Stimulated activated CD8-positive, alpha-beta memory T cell treated with anti-CD3 and anti-CD28 coated beads, Interleukin-4, amount 100 ng/mL, for 1 hour (primary cell): ENCODE results near the gene TEX48.

ENCODE experiments used
- DNase-seq, 2 donors: peaks; one replicate each; pipeline ENCODE4 v3.0.0-alpha.2; 2020; ENCODE audit warnings: low read depth in 2 of 2, low spot score in 1 of 2

The TEX48 gene

GRCh38 chr9:114624677-114625076 lies 57.3 kb downstream of the TEX48 start:
- DNase-seq = no peak

GRCh38 chr9:114621975-114622609 lies 59.9 kb downstream of the TEX48 start:
- DNase-seq = no peak

- no peak for DNase-seq
Measured at GRCh38 chr9:114621561-114621960, 60.4 kb downstream of the TEX48 start.

GRCh38 chr9:114619191-114619761 lies 62.7 kb downstream of the TEX48 start:
- no peak for DNase-seq

GRCh38 chr9:114616684-114617520 lies 65.1 kb downstream of the TEX48 start:
- no peak for DNase-seq
